ENCODE data around the gene PUS3. TPM values are rescaled to one million over a fixed set of nuclear protein-coding genes. Genes with fewer than 3 reads are reported as not detected.

The PUS3 gene
- total RNA-seq, 2 experiments from 2014 or later = 8.9 to 12.1 TPM

- Mint-ChIP-seq H3K27ac (no peak overlapping the region), H3K4me3 (no peak overlapping the region), H3K27me3 (no peaks in the 10 kb centered on the region), H3K4me1 (peaks cover 4% of the 10 kb centered on the region), H3K36me3 (ENCODE audit: low read depth) (no peaks in the 10 kb centered on the region), H3K9me3 (no peaks in the 10 kb centered on the region)
- POLR2A ChIA-PET = no interaction called here
- no peak for DNase-seq
- CTCF ChIA-PET = interaction anchor here (0.8 kb wide), 1 partner anchor 15 kb away, joined by 3 read pairs; no protein-coding TSS in a partner anchor
Measured at GRCh38 chr11:125945011-125945796, 42.2 kb upstream of the PUS3 start.

GRCh38 chr11:125944350-125945010 lies 41.5 kb upstream of the PUS3 start:
- peaks cover 4% of the 10 kb centered on the region for H3K4me1 Mint-ChIP-seq
- DNase-seq = no peak
- POLR2A ChIA-PET = no interaction called here
- H3K9me3 Mint-ChIP-seq = no peaks in the 10 kb centered on the region
- H3K27me3 Mint-ChIP-seq = no peaks in the 10 kb centered on the region
- no peak overlapping the region for H3K27ac Mint-ChIP-seq
- CTCF ChIA-PET = interaction anchor here (1.3 kb wide), 1 partner anchor 10 kb away, joined by 3 read pairs; no protein-coding TSS in a partner anchor
- no peak overlapping the region for H3K4me3 Mint-ChIP-seq
- H3K36me3 Mint-ChIP-seq (ENCODE audit: low read depth) = no peaks in the 10 kb centered on the region

DNA sequence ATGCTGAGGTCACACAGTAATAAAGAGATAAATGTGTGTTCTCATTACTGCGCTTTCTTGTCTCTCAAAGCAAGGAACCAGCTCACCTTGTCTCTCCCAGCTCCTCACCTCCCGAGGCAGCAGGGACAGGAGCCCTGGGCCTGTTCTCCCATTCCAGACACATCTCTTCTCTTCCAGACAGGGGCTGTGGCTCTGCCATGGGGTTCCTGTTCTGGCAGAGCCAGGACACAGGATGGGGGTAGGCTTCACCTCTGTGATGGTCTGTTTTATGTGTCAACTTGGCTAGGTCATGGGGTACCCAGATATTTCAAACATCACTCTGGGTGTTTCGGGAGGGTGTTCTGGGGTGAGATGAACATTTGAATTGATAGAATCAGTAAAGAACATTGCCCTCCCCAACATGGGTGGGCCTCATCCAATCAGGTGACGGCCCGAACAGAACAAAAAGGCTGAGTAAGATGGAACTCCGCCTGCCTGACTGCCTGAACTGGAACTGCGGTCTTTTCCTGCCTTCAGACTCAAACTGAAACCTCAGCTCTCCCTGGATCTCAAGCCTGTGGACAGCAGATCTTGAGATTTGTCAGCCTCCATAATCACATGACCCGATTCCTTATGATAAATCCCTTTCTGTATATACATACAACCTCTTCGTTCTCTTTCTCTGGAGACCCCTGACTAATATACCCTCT lies 40.8 kb upstream of the PUS3 start:
- H3K4me3 Mint-ChIP-seq = no peak overlapping the region
- H3K27me3 Mint-ChIP-seq = no peaks in the 10 kb centered on the region
- ChIA-PET POLR2A (no interaction called here), CTCF (interaction anchor here (0.6 to 1.3 kb wide), 2 partner anchors 9 to 1353 kb away, joined by 3 read pairs; no protein-coding TSS in a partner anchor)
- DNase-seq = no peak
- no peaks in the 10 kb centered on the region for H3K9me3 Mint-ChIP-seq
- H3K27ac Mint-ChIP-seq = no peak overlapping the region
- no peaks in the 10 kb centered on the region for H3K36me3 Mint-ChIP-seq (ENCODE audit: low read depth)
- peaks cover 6% of the 10 kb centered on the region for H3K4me1 Mint-ChIP-seq

- no peak overlapping the region for H3K27ac Mint-ChIP-seq
- peaks cover 15% of the 10 kb centered on the region for H3K4me1 Mint-ChIP-seq
- no peaks in the 10 kb centered on the region for H3K27me3 Mint-ChIP-seq
- no peak for DNase-seq
- ChIA-PET POLR2A (no interaction called here), CTCF (interaction anchor here (0.6 to 1.3 kb wide), 4 partner anchors 8 to 1352 kb away, joined by 3 read pairs; no protein-coding TSS in a partner anchor)
- H3K36me3 Mint-ChIP-seq (ENCODE audit: low read depth) = no peaks in the 10 kb centered on the region
- H3K4me3 Mint-ChIP-seq = no peak overlapping the region
- H3K9me3 Mint-ChIP-seq = no peaks in the 10 kb centered on the region
Measured at GRCh38 chr11:125942771-125943428, 39.9 kb upstream of the PUS3 start.

- Mint-ChIP-seq H3K36me3 (ENCODE audit: low read depth) (no peaks in the 10 kb centered on the region), H3K9me3 (no peaks in the 10 kb centered on the region), H3K27me3 (no peaks in the 10 kb centered on the region), H3K4me1 (peaks cover 17% of the 10 kb centered on the region), H3K4me3 (no peak overlapping the region), H3K27ac (no peak overlapping the region)
- POLR2A ChIA-PET = no interaction called here
- peak; percentile 57 for DNase-seq
- CTCF ChIA-PET = interaction anchor here (0.6 to 1.6 kb wide), 4 partner anchors 19 to 251 kb away, joined by 3 read pairs; no protein-coding TSS in a partner anchor
Measured at GRCh38 chr11:125941619-125942611, 38.9 kb upstream of the PUS3 start.

- no peaks in the 10 kb centered on the region for H3K27me3 Mint-ChIP-seq
Measured at GRCh38 chr11:125941267-125941618, 38.2 kb upstream of the PUS3 start.

GRCh38 chr11:125940145-125940544 lies 37.1 kb upstream of the PUS3 start:
- no peaks in the 10 kb centered on the region for H3K27me3 Mint-ChIP-seq
- POLR2A ChIA-PET = no interaction called here
- peaks cover 17% of the 10 kb centered on the region for H3K4me1 Mint-ChIP-seq
- H3K4me3 Mint-ChIP-seq = no peak overlapping the region
- no peaks in the 10 kb centered on the region for H3K9me3 Mint-ChIP-seq
- no peak for DNase-seq
- no peaks in the 10 kb centered on the region for H3K36me3 Mint-ChIP-seq (ENCODE audit: low read depth)
- CTCF ChIA-PET = interaction anchor here (0.5 to 0.9 kb wide), 5 partner anchors 10 to 626 kb away, joined by 3 to 5 read pairs (median 4); no protein-coding TSS in a partner anchor
- no peak overlapping the region for H3K27ac Mint-ChIP-seq

More at GRCh38 chr11:125941267-125941618, 38.2 kb upstream of the PUS3 start:
- H3K4me3 Mint-ChIP-seq = no peak overlapping the region
- no peaks in the 10 kb centered on the region for H3K36me3 Mint-ChIP-seq (ENCODE audit: low read depth)
- H3K27ac Mint-ChIP-seq = no peak overlapping the region
- POLR2A ChIA-PET = no interaction called here
- H3K4me1 Mint-ChIP-seq = peaks cover 17% of the 10 kb centered on the region
- no peaks in the 10 kb centered on the region for H3K9me3 Mint-ChIP-seq
- CTCF ChIA-PET = interaction anchor here (0.9 to 1.6 kb wide), 3 partner anchors 9 to 21 kb away, joined by 3 read pairs; no protein-coding TSS in a partner anchor
- DNase-seq = no peak

- Mint-ChIP-seq H3K4me1 (peaks cover 17% of the 10 kb centered on the region), H3K4me3 (no peak overlapping the region), H3K36me3 (ENCODE audit: low read depth) (no peaks in the 10 kb centered on the region), H3K27ac (peak overlapping the region; percentile 54), H3K9me3 (no peaks in the 10 kb centered on the region), H3K27me3 (no peaks in the 10 kb centered on the region)
- CTCF ChIA-PET = no interaction called here
- POLR2A ChIA-PET = no interaction called here
- DNase-seq = no peak
Measured at GRCh38 chr11:125939081-125939521, 36.1 kb upstream of the PUS3 start.

DNA sequence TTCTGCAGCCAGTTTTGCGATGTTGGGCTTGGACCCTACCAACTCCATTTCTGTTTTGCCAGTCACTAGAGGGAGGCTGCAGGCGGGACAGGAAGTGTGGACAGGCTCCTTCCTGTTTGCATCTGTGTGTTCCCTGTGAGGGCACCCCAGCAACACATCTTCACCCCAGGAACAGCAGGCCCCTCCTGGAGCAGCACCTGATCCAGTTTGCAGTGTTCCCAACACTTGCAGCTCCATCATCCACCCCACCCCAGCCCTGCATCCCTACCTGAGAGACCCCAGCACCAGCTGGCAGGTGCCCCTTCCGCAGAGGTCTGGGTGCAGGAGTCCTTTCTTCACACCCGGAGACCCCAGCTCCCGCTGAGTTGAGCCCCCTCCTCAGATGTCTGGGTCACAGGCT lies 35.4 kb upstream of the PUS3 start:
- Mint-ChIP-seq H3K27ac (peak overlapping the region; percentile 54), H3K4me3 (no peak overlapping the region), H3K36me3 (ENCODE audit: low read depth) (no peaks in the 10 kb centered on the region), H3K9me3 (no peaks in the 10 kb centered on the region), H3K27me3 (no peaks in the 10 kb centered on the region), H3K4me1 (peaks cover 17% of the 10 kb centered on the region)
- DNase-seq = no peak
- CTCF ChIA-PET = no interaction called here
- POLR2A ChIA-PET = no interaction called here

GRCh38 chr11:125935618-125936199 lies 32.7 kb upstream of the PUS3 start:
- H3K27ac Mint-ChIP-seq = no peak overlapping the region
- H3K36me3 Mint-ChIP-seq (ENCODE audit: low read depth) = no peaks in the 10 kb centered on the region
- ChIA-PET POLR2A (no interaction called here), CTCF (no interaction called here)
- peaks cover 13% of the 10 kb centered on the region for H3K4me1 Mint-ChIP-seq
- H3K27me3 Mint-ChIP-seq = no peaks in the 10 kb centered on the region
- no peak overlapping the region for H3K4me3 Mint-ChIP-seq
- DNase-seq = no peak
- H3K9me3 Mint-ChIP-seq = no peaks in the 10 kb centered on the region

DNA sequence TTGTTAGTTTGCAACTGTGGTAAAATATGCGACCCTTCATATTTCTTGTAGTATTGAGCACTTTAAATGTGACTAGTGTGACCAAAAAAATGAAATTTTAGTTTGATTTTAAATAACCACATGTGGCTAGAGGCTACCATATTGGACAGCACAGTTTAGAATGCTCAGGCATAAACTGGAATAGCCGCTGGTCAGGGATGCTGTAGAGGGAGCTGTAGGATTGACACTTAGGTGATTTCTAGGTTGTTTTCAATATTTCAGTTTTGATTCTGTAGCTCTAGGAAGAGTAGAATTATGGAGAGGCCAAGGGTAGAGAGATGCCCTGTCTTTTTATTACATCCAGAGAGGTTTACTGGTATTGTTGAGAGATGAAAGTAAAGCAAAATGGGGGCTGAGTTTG lies 32.0 kb upstream of the PUS3 start:
- ChIA-PET POLR2A (interaction anchor here (0.5 kb wide), 1 partner anchor 1077 kb away, joined by 3 read pairs; no protein-coding TSS in a partner anchor), CTCF (interaction anchor here (0.7 kb wide), 1 partner anchor 9 kb away, joined by 3 read pairs; no protein-coding TSS in a partner anchor)
- Mint-ChIP-seq H3K4me1 (peaks cover 13% of the 10 kb centered on the region), H3K4me3 (no peak overlapping the region), H3K27me3 (no peaks in the 10 kb centered on the region), H3K36me3 (ENCODE audit: low read depth) (no peaks in the 10 kb centered on the region), H3K27ac (no peak overlapping the region), H3K9me3 (no peaks in the 10 kb centered on the region)
- no peak for DNase-seq

All from activated CD4-positive, alpha-beta T cell treated with anti-CD3 and anti-CD28 coated beads, Interleukin-2, amount 10 ng/mL, durations not matched to agents 7 days and 5 days (primary cell).